GM18868 (cell line): ENCODE measurements around the gene EREG.
"Not testable (repeated sequence)": the region's sequence is repeated elsewhere in the genome, so short reads cannot be mapped to it uniquely, and the experiment has no call there.

ENCODE experiments used
- ATAC-seq: cut with Tn5 transposase; IDR thresholded peaks from one replicate; pipeline ENCODE4 v1.9.1; 2021; ENCODE audit warnings: mild to moderate bottlenecking, moderate library complexity; ENCODE audit not compliant: unreplicated experiment

EREG gene

DNA sequence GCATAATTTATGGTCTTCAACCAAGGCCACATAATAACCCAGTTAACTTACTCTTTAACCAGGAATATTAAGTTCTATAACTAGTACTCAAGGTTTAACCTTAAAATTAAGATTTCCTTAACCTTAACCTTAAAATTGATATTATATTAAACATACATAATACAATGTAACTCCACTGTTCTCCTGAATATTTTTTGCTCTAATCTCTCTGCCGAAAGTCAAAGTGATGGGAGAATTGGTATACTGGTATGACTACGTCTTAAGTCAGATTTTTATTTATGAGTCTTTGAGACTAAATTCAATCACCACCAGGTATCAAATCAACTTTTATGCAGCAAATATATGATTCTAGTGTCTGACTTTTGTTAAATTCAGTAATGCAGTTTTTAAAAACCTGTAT is 22.8 kb downstream of the EREG start:
- no peak for ATAC-seq

DNA sequence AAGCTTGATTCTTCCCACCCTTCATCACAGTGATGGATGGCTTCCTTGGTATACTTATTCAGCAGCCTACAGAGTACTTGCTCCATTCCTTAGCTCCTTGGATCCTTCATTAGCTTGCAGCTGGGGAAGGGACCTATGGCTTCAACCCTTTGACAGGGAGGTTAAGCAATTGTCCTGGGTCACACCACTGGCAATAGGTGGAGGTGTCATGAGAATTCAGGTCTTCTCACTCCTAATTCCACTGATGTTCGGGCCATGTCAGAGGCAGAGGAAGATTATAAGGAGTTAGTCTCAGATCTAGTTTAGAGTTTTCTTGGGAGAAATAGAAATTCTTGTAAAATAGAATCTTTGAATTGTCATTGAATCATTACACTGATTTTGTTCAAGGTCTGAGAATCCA is 24.5 kb downstream of the EREG start:
- no peak for ATAC-seq

DNA sequence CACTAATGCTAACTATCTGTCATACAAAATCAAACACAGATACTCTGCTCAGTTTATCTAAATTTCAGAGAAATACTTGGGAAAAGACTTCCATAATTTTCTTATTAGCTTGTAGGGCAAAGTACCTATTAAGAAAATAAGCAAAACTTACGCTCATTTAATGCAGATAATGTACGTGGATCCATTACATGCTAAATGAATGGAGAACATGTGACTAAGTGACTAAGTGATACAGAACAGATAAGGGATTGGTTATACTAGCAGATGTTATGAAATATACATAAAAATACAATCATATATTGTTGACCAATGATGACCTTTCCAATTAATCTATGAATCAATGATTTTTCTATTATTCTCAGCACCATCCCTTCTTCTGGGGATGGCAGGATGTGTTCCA is 25.7 kb downstream of the EREG start:
- no peak for ATAC-seq

DNA sequence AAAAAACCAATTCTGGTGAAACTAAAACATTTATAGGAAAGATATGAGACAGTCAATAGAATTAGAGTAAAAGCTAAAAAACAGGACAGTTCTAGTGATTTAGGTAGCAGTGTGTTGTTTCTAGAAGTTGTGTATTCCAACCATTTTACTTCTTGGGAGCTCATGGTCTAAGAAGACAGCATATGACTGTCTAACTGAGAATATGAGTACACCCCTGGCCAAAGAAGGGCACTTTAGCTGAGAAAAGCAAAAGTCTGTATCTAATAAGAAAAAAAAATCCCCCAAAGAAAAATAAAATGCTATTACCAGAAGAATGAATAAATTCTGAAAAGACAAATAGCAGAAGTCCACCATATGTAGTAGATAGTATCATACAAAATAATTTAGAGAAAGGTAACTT is 26.4 kb downstream of the EREG start:
- ATAC-seq: no peak

DNA sequence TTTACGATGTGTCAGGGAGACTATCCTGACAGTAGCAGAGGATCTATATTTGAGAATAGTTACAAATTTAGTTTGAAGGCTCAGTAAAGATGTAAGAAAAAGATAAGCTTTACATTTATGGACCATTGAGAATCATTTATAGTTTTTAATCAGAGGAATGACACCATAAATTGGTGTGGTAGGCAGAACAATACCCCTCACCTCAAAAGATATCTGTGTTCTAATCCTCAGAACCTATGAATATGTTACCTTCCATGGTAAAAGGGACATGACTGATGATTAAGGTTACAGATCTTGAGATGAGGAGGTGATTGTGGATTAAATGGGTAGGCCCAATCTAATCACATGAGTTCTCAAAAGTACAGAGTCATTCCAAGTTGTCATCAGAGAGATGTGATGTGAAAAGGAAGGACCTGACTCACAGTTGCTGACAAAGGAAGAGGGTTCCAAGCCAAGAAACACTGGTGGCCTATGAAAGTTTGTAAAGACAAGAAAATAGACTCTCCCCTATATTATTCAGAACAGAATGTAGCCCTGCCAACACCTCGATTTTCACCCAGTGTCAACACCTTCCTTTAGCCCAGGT is 27.0 kb downstream of the EREG start:
- no peak for ATAC-seq

DNA sequence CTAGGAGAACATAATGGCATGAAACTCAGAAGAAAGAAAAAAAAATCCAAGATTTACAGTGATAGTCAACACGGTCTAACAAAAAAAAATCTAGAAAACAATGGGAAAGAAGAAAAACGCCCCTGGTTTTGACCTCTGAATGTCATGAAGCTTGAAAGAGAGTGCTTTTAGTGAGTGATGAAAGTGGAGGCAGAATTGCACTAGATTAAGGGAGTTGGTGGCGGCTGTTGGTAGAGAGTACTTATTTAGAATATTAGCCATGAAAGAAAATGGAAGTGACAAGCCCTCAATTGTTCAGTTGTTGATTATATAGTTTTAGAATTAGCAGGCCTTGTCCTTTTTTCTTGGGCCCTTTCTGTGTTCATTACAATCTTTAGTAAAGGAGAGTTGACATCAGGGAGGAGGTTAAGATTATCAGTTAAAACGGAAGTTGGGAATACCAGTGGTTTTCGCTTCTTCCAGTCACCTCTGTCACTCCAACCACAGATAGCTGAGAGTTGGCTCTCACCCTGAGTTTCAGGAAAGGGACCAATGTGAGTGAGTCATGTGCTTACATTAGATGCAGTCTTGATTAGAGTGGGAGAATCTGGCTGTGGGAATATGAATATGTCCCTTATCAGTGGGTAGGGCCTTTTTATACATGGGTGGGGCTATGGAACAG is 29.7 kb downstream of the EREG start:
- ATAC-seq: no peak

DNA sequence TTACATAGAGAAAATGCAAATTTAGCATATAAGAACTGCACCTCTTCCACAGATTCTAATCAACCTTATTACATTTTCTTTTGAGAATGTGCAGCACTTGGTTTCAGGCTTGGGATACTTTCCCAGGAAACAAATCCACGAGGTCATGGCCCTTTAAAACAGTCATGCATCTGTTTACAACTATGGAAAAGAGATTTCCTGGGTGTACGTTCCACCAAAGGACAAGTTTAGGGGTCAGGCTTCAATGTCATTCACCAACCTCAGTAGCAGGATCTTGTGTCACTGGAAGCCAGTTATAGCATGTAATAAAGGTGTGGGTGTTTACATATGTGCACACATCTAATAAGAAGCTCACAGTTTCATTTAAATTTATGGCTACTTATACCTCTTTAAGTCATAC is 30.7 kb downstream of the EREG start:
- no peak for ATAC-seq

DNA sequence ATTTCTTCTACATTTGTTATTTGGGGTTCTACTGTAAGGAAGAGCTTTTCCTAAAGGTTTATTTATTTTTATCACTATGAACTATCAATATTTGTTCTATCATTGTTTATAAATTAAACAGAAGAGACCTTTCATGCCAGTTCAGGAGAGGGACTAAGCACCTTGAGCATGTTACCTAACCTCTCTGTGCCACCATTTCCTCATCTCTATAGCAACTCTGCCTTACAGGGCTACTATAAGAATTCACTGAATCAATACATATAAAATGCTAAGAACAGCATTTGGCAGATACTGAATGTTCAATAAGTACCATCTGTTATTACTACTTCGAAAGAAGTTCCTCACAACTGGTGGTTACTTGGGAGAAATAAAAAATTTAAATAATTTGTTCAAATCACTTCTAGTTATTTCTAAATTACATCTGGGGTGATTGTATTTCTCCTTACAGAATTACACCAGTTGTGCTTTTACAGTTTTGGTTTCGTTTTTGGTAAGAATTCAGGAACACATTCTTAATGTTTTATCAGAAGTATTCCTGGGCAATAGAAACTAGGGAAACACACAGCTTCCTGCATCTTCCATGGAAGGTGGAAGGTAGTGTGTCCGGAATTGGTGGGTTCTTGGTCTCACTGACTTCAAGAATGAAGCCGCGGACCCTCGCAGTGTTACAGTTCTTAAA is 32.9 kb downstream of the EREG start:
- peak; percentile 55 for ATAC-seq

DNA sequence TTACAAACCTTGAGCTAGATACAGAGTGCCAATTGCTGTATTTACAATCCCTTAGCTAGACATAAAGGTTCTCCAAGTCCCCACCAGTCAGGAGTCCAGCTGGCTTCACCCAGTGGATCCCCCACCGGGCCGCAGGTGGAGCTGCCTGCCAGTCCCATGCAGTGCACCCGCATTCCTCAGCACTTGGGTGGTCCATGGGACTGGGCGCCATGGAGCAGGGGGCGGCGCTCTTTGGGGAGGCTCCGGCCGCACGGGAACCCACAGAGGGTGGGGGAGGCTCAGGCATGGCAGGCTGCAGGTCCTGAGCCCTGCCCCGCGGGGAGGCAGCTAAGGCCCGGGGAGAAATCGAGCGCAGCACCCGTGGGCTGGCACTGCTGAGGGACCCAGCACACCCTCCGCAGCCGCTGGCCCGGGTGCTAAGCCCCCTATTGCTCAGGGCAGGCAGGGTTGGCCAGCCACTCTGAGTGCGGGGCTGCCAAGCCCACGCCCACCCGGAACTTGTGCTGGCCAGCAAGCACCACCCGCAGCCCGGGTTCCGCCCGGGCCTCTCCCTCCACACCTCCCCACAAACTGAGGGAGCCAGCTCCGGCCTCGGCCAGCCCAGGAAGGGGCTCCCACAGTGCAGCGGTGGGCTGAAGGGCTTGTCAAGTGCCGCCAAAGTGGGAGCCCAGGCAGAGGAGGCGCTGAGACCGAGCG is 34.1 kb downstream of the EREG start:
- ATAC-seq: not testable (repeated sequence)

DNA sequence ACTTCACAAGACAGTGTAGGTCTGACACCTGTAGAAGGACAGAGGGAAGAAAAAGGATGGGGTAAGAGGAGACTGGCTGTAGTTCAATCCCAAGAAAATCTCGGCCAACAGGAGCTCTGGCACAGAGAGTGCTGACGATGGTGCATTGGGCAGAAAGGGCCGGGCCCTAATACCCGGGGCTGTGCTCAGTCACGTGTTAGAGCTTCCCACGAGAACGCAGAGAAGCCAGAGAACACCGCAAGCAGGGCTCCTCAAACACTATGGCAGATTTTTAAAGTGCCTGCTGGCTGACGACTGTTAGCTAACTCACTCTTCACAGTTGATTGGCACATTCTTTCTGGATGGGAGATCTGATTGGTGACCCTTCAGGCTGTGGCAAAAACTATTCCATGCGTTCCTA is 35.5 kb downstream of the EREG start:
- ATAC-seq: no peak

DNA sequence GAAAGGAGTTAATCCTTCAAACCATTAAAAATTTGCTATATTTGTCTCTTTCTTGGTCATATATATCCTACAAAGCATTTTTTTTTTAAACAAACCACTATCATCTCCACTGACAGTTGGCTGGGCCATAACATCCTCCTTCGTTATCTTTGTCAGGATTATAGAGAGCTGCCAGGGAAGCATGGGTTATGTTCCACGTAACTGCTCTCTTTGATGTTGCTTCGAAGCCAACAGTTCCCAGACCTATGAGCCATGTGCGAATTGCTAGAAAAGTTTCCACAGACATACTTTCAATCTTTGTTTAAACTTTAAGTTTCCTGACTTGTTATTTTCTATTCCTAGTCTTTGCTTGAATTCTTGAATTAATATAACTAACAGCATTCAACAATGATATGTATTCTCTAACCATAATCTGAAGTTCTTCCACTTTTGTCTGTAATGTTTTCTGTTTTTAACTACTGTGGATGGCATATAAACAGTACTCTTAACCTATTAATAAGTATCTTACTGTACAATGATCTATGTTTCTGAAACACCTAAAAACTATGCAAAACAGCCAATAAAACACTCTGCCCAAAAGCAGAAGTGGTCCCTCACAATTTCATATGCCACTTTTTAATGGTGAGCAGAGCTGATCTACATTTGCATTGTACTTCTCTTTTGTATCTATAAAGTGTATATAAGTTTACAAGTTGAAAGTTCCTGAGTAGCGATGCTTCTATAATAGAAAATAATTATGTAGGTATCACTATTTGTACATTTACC is 37.9 kb downstream of the EREG start:
- peak; percentile 82 for ATAC-seq

DNA sequence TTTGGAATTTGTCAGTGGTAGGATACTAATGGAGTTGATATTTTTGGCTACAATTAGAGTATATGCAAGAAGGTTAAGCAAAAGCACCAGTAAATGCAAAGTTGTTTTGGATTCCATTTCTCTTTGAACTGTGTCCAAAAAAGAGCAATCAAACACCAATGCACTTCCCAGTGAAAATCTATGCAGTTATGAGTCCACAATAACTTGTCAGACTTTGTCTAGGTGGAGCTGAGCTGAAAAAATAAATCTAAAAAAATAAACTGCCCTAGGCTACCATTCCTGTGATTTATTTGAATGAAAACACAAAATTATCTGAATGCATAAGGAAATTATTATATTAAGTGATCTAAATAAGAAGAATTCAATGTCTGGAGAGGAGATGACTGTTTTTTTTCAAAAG is 42.9 kb downstream of the EREG start:
- ATAC-seq: no peak

DNA sequence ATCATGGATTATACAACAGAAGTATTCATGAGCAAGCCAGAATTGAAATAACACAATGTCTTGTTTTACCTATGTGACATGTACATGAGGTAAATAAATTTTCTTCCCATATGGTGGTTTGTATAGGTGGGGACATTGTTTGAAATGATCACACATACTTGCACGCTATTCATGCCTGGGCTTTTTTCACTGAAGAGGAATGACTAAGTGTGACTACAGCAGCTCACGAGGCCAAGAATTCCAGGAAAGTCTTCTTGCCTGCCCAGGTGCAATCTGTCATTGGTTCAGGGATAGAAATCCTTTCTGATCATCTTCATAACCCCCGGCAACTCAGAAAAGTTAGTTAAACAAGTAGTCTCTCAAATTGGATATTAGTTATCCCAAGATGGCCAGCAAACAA is 43.7 kb downstream of the EREG start:
- no peak for ATAC-seq

DNA sequence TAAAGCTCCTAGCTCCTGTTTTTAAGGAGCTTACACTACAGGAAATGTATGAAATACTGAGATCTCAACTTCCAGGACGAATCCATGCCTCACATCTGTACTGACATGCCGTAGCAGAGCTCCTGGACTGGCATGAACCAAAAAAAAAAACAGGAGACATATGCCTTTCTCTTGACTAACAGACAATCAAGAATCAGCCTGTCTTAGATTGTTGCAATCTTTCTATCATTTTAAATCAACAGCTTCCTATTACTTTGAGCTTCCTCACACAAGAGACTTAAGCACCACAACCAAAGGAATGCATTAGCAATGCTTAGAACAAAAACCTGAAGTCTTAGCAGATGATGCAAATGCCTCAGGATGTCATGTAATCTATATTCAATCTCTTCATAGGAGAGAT is 45.3 kb downstream of the EREG start:
- ATAC-seq: no peak

DNA sequence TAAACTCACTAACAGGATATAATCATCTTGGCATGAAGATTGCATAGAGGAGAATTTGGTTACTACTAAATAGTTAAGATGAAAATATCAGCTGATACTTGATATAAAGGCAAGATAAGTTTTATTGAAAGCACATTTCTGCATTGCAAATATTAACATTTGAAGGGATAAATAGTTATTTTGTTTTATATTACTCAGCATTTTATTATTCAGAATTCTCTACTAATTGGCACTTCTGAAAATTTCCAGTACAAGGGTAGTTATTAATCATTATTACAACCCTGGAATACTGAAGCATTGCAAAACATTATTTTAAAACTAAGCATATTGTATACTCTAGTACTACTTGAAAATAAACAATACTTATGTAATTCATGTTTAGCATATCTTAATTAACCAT is 47.3 kb downstream of the EREG start:
- ATAC-seq: no peak

DNA sequence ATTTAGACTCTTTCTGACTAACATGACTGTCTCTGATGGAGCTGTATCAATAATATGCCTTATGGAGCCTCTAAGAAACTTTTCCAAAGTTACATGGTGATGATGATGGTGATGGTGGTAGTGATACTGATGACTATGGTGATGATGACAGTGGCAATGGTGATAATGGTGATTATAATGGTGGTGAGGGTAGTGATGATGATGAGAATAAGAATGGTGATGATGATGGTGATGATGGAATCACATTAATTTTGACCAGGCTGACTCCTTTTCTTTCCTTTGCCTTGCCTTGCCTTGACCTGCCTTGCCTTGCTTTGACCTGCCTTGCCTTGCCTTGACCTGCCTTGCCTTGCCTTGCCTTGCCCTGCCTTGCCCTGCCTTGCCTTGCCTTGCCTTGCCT is 48.3 kb downstream of the EREG start:
- no peak for ATAC-seq

DNA sequence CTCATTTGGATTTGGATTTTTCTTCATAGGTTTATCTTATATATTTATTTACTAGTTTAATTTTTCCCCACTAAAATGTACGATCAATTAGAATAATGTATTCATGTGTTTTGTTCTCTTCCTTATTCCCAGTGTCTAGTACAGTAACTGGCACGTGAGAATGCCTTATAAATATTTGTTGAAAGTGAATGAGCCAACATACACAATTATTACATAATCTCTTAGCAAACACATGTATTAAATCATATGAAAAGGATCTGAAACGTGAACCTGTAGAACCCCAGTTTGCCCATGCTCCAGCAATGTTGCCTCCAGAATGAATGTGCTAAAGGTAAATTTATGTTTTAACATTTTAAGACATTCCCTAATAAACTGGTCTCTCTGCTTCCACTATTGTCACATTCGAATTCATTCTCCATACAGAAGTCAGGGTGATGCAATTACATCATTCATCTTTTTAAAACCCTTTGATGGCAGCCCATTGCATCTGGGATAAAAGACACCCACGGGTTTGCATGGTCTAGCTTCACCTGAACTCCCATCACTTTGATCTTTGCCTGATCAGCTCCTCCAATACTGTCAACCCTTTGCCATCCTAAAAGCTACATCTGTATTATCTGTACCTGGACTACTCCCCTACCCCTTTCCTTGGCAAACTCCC is 49.3 kb downstream of the EREG start:
- no peak for ATAC-seq

DNA sequence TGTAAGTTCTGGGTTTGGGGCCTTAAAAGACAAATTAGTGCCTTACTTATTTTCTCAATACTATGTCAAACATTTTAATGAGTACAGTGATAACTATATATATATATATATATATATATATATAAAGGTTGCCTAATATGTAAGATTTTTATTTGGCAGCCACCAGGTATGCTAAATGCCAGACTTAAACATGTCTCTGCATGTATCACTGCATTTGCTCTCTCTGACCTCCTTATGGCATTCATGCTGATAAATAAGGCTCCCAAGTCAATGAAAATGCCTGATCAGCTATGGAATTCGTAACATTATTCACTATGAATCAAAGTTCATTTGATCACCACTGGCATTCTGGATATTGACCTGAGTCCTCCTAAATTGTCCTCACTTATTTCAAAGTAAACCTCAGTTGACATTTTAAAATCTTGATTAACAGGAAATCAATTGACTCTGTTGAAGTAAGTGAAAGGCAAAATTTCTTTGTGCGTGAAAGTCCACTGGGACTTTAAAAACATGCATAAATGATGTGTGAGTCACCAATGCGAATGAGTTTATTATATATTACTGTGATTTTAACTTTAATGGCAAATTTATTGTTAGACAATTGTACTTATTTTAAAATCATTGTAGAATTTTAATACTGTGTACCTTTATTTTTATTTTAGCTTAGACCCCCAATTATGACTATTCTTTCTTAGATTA is 50.8 kb downstream of the EREG start:
- ATAC-seq: no peak

DNA sequence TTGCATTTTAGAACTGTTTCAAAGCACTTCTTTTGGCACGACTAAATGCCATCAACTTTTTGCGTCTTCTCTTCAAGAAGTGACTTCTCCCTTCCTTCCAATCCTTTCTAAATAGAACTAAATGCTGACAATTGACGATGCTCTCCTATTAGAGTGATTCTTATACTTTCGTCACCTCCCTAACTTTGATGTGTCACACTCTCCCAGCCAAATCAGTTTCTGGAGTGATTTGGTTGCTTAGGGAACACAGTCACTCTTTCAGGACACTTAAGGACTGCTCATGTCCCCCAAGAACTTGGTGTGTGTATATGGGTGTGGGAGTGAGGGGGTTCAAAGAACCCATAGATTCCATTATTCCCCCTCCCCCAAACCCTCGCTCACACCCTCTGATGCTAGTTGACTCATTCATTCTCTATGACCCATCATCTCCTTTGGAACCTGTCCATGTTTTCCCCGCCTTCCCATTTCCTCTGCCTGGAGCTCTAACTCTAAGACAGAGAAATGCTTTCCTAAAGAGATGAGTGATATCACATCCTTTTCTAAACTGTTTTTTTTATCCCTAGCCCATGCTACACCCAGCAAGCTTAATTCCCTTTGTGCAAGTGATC is 53.2 kb downstream of the EREG start:
- no peak for ATAC-seq

DNA sequence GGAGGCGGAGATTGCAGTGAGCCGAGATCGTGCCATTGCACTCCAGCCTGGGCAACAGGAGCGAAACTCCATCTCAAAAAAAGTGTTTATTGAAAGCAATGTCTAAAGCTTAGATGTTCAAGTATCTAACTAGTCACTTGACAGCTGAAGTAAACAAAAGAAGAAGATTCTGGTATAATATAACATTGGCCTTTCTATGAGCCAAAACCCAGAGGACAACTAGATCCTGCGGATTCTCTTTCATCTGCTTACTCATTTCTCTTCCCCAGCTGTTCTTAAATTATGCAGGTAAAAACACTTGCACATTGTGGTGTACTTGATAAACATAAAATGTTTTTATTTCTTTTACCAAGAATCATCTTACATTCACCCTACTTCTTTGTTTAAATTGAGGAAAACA is 55.9 kb downstream of the EREG start:
- no peak for ATAC-seq
